IPS DF 6.9 (cell line): ENCODE measurements around the gene APMAP.
"Not testable (repeated sequence)": the region's sequence is repeated elsewhere in the genome, so short reads cannot be mapped to it uniquely, and the experiment has no call there.

Experiments used
- DNase-seq: peaks from one replicate; pipeline ENCODE4 v3.0.0-alpha.2; 2013; ENCODE audit warnings: low read depth, low spot score
- H3K27ac ChIP-seq: one replicate; pipeline ENCODE4 v1.5.1; 2013; ENCODE audit warnings: low read length, control low read depth
- H3K27me3 ChIP-seq: 2 replicates; pipeline ENCODE4 v1.6.1; 2013; ENCODE audit warnings: mild to moderate bottlenecking, low read length; ENCODE audit not compliant: control insufficient read depth, insufficient read depth
- H3K36me3 ChIP-seq: 2 replicates; pipeline ENCODE4 v1.6.1; 2013; ENCODE audit warnings: low read length; ENCODE audit not compliant: control insufficient read depth, insufficient read depth
- H3K4me1 ChIP-seq: 2 replicates; pipeline ENCODE4 v1.6.1; 2013; ENCODE audit warnings: low read length; ENCODE audit not compliant: control insufficient read depth, insufficient read depth
- H3K4me3 ChIP-seq: 2 replicates; pipeline ENCODE4 v1.5.1; 2013; ENCODE audit warnings: mild to moderate bottlenecking, low read length
- H3K9me3 ChIP-seq: 2 replicates; pipeline ENCODE4 v1.6.1; 2013; ENCODE audit warnings: low read length, inconsistent platforms; ENCODE audit not compliant: control insufficient read depth, insufficient read depth
- WGBS: extraction: QIAGEN DNeasy Blood & Tissue Kit; methylation state at CpG from one replicate; pipeline ENCODE4 v1.1.7; 2013; ENCODE audit warnings: mixed read lengths, missing lambda C conversion rate; ENCODE audit not compliant: insufficient read length, insufficient coverage; 5-methylcytosine and 5-hydroxymethylcytosine counted together

APMAP gene

DNA sequence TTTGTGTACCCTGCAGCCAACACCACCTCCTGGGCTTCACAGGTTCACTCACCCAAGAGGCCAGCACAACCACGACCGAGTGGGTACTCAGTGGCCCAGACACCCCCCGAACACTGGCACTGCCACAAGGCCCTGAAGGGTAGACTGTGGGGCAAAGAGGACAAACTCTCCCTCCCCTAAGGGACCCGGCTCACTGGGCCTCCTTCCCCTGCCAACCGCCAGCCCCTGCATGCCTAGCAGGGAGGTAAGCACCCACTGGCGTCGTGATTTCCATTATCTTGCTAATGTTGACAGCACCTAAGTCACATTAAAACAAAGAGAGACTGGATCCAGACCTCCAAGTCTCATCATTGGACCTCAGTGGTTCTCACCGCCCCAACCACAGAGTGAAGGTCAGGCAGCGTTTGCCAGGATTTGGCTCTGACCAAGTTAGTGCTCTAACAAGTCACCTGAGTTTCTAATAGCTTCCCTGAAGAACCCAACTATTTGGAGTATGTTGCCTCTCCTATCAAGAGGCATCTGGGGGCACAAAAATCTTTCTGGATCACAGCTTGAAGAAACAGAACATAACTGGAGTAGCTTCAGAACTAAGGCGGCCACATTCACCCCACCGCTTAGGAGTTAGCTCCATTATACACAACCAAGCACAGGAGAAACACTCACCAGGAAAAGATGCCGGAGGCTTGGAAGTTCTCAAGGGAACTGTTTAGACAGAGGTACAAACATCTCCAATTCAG lies 14.0 kb upstream of the APMAP start:
- no peaks in the 10 kb centered on the region for H3K9me3 ChIP-seq
- WGBS, result no CpG with 5 or more reads among the region's 12 CpGs
- no peaks in the 10 kb centered on the region for H3K4me1 ChIP-seq
- H3K27ac ChIP-seq, result no peak overlapping the region
- no peaks in the 10 kb centered on the region for H3K36me3 ChIP-seq
- no peak for DNase-seq
- H3K27me3 ChIP-seq, result no peaks in the 10 kb centered on the region
- no peak overlapping the region for H3K4me3 ChIP-seq

DNA sequence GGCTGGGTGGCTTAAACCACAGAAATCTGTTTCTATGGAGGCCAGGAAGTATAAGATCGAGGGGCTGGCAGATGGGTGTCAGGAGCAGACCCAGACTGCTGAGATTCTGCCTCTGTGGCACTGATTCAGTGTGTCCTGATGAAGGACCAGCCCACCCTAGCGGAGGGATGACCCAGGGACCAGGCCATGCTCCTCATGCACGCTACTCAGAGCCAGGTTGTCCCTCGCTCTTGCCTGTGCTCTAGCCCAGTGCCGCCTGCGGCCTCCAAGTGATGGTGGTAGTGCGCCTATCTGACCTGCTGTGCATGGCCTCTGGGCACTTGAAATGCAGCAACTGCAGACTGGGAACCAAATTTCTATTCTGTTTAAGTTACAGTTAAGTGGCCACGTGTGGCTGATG lies 13.1 kb upstream of the APMAP start:
- no peaks in the 10 kb centered on the region for H3K27me3 ChIP-seq
- no peak overlapping the region for H3K4me3 ChIP-seq
- no peaks in the 10 kb centered on the region for H3K9me3 ChIP-seq
- no peaks in the 10 kb centered on the region for H3K36me3 ChIP-seq
- no peak for DNase-seq
- no peak overlapping the region for H3K27ac ChIP-seq
- no peaks in the 10 kb centered on the region for H3K4me1 ChIP-seq
- no CpG with 5 or more reads among the region's 8 CpGs for WGBS

DNA sequence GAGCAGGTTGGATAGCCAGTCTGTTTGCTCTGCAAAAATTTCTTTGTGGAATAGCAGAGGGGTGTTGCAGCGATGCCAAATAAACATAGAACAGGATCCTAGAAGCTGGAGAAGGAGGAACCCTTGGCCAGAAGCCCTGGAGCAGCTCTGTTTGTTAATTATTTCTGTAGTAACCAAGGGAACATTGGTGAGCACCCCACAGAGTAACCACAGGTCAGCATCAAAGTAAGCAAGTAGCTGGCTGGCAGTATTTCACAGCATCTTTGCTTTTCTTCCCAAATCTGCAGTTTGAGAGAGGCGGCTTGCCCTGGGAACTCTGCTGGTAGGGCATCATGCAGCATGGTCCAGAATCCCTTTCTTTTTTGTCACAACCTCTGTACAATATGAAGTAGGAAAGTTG lies 12.7 kb upstream of the APMAP start:
- no peak overlapping the region for H3K27ac ChIP-seq
- H3K9me3 ChIP-seq, result no peaks in the 10 kb centered on the region
- H3K4me3 ChIP-seq, result no peak overlapping the region
- H3K4me1 ChIP-seq, result no peaks in the 10 kb centered on the region
- H3K36me3 ChIP-seq, result no peaks in the 10 kb centered on the region
- H3K27me3 ChIP-seq, result no peaks in the 10 kb centered on the region
- no peak for DNase-seq
- no CpG with 5 or more reads among the region's 2 CpGs for WGBS

DNA sequence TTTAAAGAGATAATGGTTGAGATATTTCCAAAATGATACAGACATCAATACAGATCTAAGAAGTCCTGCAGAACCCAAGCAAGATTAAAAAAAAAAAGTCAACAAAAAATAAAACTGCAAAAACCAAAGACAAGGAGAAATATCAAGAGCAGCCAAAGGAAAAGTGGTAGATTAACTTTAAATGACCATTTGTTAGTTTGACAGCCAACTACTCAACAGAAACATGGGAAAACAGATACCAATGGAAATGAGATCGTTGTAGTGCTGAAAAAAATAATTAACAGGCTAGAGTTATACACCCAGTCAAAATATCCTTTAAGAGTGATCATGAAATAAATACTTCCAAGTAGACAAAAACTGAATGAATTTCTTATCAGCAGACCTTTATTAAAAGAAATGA lies 10.5 kb upstream of the APMAP start:
- no CpG with 5 or more reads among the region's 1 CpG for WGBS
- no peak for DNase-seq
- H3K27me3 ChIP-seq, result no peaks in the 10 kb centered on the region

DNA sequence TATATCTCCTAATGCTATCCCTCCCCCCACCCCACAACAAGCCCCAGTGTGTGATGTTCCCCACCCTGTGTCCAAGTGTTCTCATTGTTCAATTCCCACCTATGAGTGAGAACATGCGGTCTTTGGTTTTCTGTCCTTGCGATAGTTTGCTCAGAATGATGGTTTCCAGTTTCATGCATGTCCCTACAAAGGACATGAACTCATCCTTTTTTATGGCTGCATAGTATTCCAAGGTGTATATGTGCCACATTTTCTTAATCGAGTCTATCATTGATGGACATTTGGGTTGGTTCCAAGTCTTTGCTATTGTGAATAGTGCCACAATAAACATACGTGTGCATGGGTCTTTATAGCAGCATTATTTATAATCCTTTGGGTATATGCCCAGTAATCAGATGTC lies 8.8 kb upstream of the APMAP start:
- not testable (repeated sequence) for H3K27ac ChIP-seq, H3K4me3 ChIP-seq, H3K4me1 ChIP-seq, H3K9me3 ChIP-seq, H3K27me3 ChIP-seq, H3K36me3 ChIP-seq, DNase-seq
- no CpG with 5 or more reads among the region's 4 CpGs for WGBS

More for the DNA sequence above, 10.5 kb upstream of the APMAP start:
- H3K4me3 ChIP-seq, result no peak overlapping the region
- no peaks in the 10 kb centered on the region for H3K36me3 ChIP-seq
- H3K27ac ChIP-seq, result no peak overlapping the region
- no peaks in the 10 kb centered on the region for H3K9me3 ChIP-seq
- no peaks in the 10 kb centered on the region for H3K4me1 ChIP-seq

DNA sequence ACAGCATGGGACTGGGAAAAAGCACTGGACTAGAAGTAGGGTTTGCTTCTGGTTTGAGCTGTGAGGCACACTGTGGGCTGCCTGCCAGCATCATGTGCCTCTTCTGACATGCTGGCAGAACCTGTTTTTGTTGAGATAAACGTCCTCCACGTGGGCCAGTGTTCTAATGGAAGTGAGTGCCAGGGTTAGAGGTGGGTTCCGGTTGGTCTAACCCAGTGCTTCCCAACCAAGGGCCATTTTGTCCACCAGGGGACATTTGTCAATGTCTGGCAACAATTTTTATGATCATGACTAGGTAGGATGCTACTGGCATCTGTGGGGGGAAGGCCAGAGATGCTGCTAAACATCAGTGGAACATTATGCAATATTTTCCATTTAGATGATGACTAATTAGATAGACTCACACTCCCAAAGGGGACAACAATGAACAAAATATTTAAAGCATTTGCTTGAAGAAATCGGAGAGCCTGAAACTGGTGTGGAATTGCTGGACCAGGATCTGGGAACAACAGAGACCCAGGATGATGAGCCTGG lies 7.8 kb upstream of the APMAP start:
- whole genome bisulfite sequencing, result no CpG with 5 or more reads among the region's 4 CpGs
- DNase-seq, result no peak
- H3K36me3 ChIP-seq, result no peaks in the 10 kb centered on the region
- H3K9me3 ChIP-seq, result no peaks in the 10 kb centered on the region
- no peak overlapping the region for H3K27ac ChIP-seq
- H3K4me3 ChIP-seq, result no peak overlapping the region
- no peaks in the 10 kb centered on the region for H3K27me3 ChIP-seq
- H3K4me1 ChIP-seq, result no peaks in the 10 kb centered on the region

DNA sequence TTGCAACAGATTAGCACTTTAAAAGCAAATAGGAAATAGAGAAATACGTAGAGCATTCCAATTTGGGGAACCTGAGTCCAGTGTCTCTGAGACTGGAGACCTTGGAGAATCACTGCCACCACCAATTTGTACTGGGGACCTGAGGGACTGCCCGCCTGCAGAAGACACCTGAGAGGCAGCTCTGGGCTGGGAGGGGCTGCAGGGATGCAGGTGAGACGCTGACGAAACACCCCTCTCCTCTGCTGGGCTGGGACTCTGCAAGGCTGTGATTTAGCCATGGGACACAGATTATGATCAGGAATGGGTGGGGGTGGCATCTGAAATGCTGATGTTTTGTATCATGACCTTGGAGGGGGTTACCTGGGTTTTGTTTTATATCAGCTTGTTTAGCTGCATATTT lies 7.0 kb upstream of the APMAP start:
- Histone ChIP-seq H3K27ac (no peak overlapping the region), H3K4me3 (no peak overlapping the region), H3K27me3 (no peaks in the 10 kb centered on the region), H3K4me1 (0 out of 2 replicates have a peak, but pooled peaks cover 1% of the 10 kb centered on the region), H3K9me3 (no peaks in the 10 kb centered on the region), H3K36me3 (no peaks in the 10 kb centered on the region)
- no CpG with 5 or more reads among the region's 4 CpGs for WGBS
- DNase-seq, result no peak

DNA sequence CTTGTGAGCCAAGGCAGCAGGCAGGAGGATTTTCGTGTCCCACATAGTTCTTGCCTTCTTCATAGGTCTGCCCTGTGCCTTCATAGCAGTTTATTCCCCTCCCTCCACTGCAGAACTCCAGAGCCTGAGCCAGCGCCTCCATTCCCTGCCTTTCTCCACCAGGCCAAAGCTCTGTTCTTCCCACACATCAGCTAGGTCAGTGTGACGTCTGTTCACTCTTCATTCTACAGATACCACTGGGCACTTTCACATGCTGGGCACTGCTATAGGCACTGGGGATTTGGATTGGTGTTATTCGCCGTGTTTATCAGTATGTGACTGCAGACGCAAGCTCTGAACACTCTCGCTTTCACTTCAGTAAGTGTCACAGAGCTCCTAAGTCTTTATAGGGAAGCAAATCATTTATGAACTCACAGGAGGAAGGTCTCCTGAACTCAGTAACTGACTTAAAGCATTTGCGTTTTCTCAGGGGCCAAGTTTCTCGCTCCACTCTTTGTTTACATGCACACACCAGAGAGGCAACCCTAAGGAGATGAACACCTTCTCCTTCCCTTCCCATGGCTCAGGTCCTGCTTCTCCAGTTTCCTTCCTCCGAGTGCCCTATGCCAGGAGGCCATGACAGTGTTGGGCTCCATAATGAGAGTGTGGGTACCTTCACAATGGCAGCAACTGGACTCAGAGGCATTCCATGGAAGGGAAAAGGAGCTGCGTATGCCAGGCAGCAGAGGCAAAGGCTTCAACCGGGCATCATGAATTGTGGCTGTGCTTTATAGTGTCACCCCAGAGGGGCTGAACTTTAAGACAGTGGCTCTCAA lies 6.3 kb upstream of the APMAP start:
- H3K36me3 ChIP-seq, result no peaks in the 10 kb centered on the region
- no CpG with 5 or more reads among the region's 12 CpGs for WGBS
- no peak overlapping the region for H3K27ac ChIP-seq
- H3K27me3 ChIP-seq, result no peaks in the 10 kb centered on the region
- H3K4me1 ChIP-seq, result 0 out of 2 replicates have a peak, but pooled peaks cover 1% of the 10 kb centered on the region
- no peak overlapping the region for H3K4me3 ChIP-seq
- no peak for DNase-seq
- no peaks in the 10 kb centered on the region for H3K9me3 ChIP-seq

DNA sequence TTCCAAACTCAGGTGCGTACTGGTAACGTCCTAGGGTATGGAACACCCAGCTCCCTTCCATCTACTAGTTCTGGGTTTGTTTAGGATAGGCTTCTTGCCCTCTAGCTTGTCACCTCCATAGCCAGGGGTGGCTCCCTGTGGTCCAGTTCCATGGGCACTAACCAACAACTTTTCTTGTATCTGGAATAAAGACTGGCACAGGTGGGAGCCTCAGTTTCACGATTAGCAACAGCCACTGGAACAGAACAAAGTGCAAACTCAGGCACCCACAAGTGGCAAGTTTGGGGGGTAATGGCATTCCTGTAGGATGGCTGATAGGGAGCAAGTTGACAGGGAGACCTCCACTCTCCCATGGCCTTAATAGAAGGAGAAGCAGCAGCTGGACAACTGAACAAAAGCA lies 5.6 kb upstream of the APMAP start:
- no peak overlapping the region for H3K27ac ChIP-seq
- H3K27me3 ChIP-seq, result no peaks in the 10 kb centered on the region
- H3K36me3 ChIP-seq, result no peaks in the 10 kb centered on the region
- DNase-seq, result no peak
- WGBS, result no CpG with 5 or more reads among the region's 3 CpGs
- H3K9me3 ChIP-seq, result no peaks in the 10 kb centered on the region
- H3K4me1 ChIP-seq, result 0 out of 2 replicates have a peak, but pooled peaks cover 1% of the 10 kb centered on the region
- H3K4me3 ChIP-seq, result no peak overlapping the region

DNA sequence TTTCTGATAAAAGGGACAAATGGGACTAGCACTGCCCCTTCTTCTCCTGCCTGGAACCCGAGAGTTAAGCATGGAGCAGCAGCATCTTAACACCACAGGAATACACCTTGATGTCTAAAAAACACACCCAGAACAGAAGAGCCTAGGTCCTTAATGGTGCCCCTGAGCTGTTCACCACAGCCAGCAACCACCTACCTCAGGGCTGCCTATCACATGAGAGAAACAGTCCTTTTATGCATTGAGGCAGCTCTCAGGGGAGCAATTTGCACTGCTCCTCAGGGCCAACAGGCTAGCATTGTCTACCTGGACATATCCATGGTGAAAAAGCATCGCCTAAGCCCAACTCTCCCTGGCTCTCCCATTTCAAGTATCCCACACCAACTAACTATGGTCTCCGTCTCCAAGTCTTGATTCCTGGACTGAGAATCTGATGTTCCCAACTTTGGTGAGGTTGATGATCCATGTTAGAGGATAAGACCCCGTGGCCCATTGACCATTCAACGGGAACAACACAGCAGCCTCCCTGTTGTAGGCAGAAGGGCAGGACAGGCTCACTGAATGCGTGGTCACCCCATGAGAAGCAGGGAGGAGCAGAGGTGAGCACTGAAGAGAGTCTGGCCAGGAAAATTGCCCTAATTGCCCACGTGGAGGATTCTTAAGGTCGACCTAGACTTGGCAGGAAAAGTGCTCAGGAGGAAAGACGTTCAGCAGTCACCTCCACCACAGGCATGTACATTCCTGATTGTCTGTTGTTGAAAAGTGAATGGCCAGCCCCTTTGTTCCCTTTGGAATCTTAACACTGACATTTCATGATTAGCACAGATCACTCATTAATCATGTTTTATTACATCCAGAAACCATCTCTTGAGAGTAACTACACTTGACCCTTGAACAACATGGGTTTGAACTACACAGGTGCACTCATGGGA lies 4.2 kb upstream of the APMAP start:
- no CpG with 5 or more reads among the region's 9 CpGs for WGBS
- Histone ChIP-seq H3K36me3 (no peaks in the 10 kb centered on the region), H3K27me3 (no peaks in the 10 kb centered on the region), H3K4me3 (no peak overlapping the region), H3K4me1 (0 out of 2 replicates have a peak, but pooled peaks cover 1% of the 10 kb centered on the region), H3K27ac (no peak overlapping the region), H3K9me3 (no peaks in the 10 kb centered on the region)
- DNase-seq, result no peak
